Lung microvascular endothelial cell (primary cell): ENCODE results near the gene TPMT. TPM values are rescaled to one million over a fixed set of nuclear protein-coding genes. Genes with fewer than 3 reads are reported as not detected.

Experiments used
- total RNA-seq: library from RNA; depleted of rRNA; stranded (reverse); fragments of >200 nt; gene quantifications from 2 replicates; pipeline ENCODE4 v1.2.1, GENCODE V29; 2014

Gene TPMT
- total RNA-seq, 1 donor from 2014 or later: 10.1 TPM

Other genes with a start within 250 kb of the TPMT start
- 19.4 and 23.3 TPM in 2 replicates for gene KIF13A, start 167.4 kb downstream of the TPMT start, total RNA-seq
- 0.65 and 0.99 TPM in 2 replicates for gene NHLRC1, start 32.4 kb downstream of the TPMT start, total RNA-seq
- gene KDM1B, start 345 bp upstream of the TPMT start, total RNA-seq: 4.1 and 6.0 TPM in 2 replicates
- gene DEK, start 109.5 kb upstream of the TPMT start, total RNA-seq: 77.6 and 84.5 TPM in 2 replicates
- 10.3 and 32.0 TPM in 2 replicates for gene RNF144B, start 232.3 kb upstream of the TPMT start, total RNA-seq